ENCODE results near the gene FXYD3. TPM values are rescaled to one million over a fixed set of nuclear protein-coding genes. Genes with fewer than 3 reads are reported as not detected.

Gene FXYD3
- total RNA-seq, 4 donors from 2014 or later = 391 to 630 (median 546) TPM

DNA sequence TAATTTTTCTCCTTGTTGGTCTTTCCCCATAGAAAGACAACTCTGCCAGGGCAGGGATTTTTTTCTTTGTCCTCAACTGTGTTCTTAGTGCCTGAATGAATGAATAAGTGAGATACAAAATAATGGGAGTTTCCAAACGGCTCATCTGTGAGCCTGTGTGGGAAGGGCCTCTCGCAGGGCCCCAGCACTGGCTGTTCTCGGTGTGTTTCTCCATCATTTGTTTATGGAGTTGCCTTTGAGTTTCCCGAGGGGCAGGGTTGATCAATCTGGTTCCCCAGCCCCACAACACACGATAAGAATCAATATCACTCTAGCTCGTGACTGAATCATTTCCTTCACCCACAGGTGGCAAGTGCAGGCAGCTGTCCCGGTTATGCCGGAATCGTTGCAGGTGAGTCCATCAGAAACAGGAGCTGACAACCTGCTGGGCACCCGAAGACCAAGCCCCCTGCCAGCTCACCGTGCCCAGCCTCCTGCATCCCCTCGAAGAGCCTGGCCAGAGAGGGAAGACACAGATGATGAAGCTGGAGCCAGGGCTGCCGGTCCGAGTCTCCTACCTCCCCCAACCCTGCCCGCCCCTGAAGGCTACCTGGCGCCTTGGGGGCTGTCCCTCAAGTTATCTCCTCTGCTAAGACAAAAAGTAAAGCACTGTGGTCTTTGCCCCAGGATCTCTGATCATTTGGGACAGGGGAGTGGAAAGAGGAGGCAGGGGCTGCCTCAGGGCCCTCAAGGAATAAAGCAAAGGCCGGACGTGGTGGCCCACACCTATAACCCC is 53.8 kb downstream of the FXYD3 start:
- TF ChIP-seq, protein P1, sequence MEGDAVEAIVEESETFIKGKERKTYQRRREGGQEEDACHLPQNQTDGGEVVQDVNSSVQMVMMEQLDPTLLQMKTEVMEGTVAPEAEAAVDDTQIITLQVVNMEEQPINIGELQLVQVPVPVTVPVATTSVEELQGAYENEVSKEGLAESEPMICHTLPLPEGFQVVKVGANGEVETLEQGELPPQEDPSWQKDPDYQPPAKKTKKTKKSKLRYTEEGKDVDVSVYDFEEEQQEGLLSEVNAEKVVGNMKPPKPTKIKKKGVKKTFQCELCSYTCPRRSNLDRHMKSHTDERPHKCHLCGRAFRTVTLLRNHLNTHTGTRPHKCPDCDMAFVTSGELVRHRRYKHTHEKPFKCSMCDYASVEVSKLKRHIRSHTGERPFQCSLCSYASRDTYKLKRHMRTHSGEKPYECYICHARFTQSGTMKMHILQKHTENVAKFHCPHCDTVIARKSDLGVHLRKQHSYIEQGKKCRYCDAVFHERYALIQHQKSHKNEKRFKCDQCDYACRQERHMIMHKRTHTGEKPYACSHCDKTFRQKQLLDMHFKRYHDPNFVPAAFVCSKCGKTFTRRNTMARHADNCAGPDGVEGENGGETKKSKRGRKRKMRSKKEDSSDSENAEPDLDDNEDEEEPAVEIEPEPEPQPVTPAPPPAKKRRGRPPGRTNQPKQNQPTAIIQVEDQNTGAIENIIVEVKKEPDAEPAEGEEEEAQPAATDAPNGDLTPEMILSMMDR (IDR thresholded peaks at IDR 0.05) = no peak
- no peak for TF ChIP-seq POLR2A (IDR thresholded peaks at IDR 0.05)
- WGBS, 2 donors = 58 to 72% methylated on average over 17 to 18 of the region's 18 CpGs
- no peak overlapping the region for H3K4me3 ChIP-seq (ENCODE audit: low read depth, poor library complexity, severe bottlenecking)
- DNase-seq (ENCODE audit: low spot score in 2 of 2) = peak in 1 of 2 donors; percentile 82
- intact Hi-C loops (cut with DNase I; ENCODE audit: low total_unique reads) = no loop called here

DNA sequence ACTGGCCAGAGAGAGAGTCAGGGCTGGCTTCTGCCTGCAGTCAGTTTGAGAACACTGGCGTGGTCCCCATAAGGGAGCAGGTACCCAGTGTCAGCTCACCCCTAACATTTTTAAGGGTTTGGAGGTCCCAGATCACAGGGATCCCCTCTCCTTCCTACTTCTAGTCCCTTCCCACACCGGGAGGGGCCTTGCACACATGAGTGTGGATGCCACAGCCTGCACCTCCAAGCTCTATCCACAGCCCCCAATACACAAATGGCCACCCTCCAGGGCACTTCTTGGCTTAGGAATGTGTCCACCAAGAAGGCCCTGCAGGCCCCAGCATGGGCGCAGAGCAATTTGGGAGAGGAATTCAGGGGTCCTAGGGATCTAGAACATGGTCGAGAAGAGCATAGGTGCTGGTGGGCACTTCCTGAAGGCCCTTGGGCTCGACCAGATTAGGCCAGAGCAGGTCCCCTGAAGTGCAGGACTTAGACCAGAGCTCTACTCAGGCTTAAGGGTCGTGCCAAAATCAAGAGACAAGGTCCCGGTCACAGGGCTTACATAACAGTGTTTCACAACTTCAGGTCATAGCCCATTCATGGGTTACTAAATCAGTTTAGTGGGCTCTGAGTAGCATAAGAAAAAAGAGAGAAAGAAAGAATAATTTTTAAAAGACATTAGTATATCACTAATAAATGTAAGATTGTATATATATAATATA is 54.9 kb downstream of the FXYD3 start:
- DNase-seq (ENCODE audit: low spot score in 2 of 2) = peak in 1 of 2 donors; percentile 81
- H3K4me3 ChIP-seq (ENCODE audit: low read depth, poor library complexity, severe bottlenecking) = no peak overlapping the region
- TF ChIP-seq, protein P1 (IDR thresholded peaks at IDR 0.05) = no peak
- TF ChIP-seq POLR2A (IDR thresholded peaks at IDR 0.05) = no peak
- intact Hi-C loops (cut with DNase I; ENCODE audit: low total_unique reads) = no loop called here
- WGBS, 2 donors = 69 to 79% methylated on average over 6 to 7 of the region's 7 CpGs

DNA sequence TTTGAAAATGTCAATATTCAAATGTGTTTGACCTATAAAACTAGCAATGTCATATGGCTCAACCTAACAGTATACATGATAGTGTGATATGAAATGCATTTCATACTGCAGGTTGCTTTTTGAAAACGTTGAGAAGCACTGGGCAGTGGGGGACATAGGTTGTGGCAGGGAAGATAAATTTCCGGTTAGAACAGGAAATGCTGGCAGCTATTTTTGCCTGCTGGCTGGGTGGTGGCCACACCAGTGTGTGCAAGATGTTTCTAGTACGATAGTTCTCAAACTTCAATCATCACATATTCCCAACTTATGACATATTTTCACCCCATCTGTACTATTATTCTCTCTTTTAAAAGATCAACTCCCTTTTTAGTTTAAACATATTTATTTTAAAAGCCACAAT is 56.1 kb downstream of the FXYD3 start:
- 21 to 33% methylated on average over 3 of the region's 3 CpGs for WGBS, 2 donors
- H3K4me3 ChIP-seq (ENCODE audit: low read depth, poor library complexity, severe bottlenecking) = no peak overlapping the region
- no peak for DNase-seq (ENCODE audit: low spot score in 2 of 2)
- no peak for TF ChIP-seq POLR2A (IDR thresholded peaks at IDR 0.05)
- TF ChIP-seq, protein P1 (IDR thresholded peaks at IDR 0.05) = no peak
- intact Hi-C loops (cut with DNase I; ENCODE audit: low total_unique reads) = no loop called here

Other genes with a start within 250 kb of the FXYD3 start
- 1 to 10 TPM in 3 of 4 donors, under 1 TPM in 1; 0.53 to 2.1 (median 1.8) TPM for gene ZNF30, start 188.9 kb upstream of the FXYD3 start, total RNA-seq
- gene ZNF792, start 151.6 kb upstream of the FXYD3 start, total RNA-seq = 1 to 10 TPM; 2.8 to 6.7 (median 4.7) TPM
- gene GRAMD1A, start 115.5 kb upstream of the FXYD3 start, total RNA-seq = 10 to 100 TPM; 12.6 to 49.2 (median 20.3) TPM
- gene SCN1B, start 85.4 kb upstream of the FXYD3 start, total RNA-seq = 1 to 10 TPM; 1.1 to 4.4 (median 3.0) TPM
- 1 to 10 TPM in 2 of 4 donors, under 1 TPM in 1, not detected in 1; 0.45 to 2.0 (median 1.3) TPM for gene HPN, start 74.1 kb upstream of the FXYD3 start, total RNA-seq
- gene LGI4, start 19.2 kb downstream of the FXYD3 start, total RNA-seq = 10 to 100 TPM in 1 of 4 donors, 1 to 10 TPM in 3; 4.3 to 19.4 (median 8.9) TPM
- 10 to 100 TPM in 1 of 4 donors, 1 to 10 TPM in 2, not detected in 1; 5.5 to 20.9 (median 6.5) TPM for gene FXYD1, start 23.0 kb downstream of the FXYD3 start, total RNA-seq
- gene FXYD7, start 27.4 kb downstream of the FXYD3 start, total RNA-seq = 1 to 10 TPM in 1 of 4 donors, not detected in 3; 1.3 TPM
- gene FXYD5, start 38.9 kb downstream of the FXYD3 start, total RNA-seq = 10 to 100 TPM; 41.4 to 59.8 (median 57.7) TPM
- not detected for gene FAM187B, start 112.9 kb downstream of the FXYD3 start, total RNA-seq
- 100 to 1,000 TPM in 1 of 4 donors, 10 to 100 TPM in 3; 79.0 to 115 (median 84.5) TPM for gene LSR, start 133.2 kb downstream of the FXYD3 start, total RNA-seq
- gene USF2, start 153.1 kb downstream of the FXYD3 start, total RNA-seq = 100 to 1,000 TPM in 3 of 4 donors, 10 to 100 TPM in 1; 95.9 to 126 (median 120) TPM
- gene HAMP, start 166.7 kb downstream of the FXYD3 start, total RNA-seq = not detected
- gene MAG, start 176.3 kb downstream of the FXYD3 start, total RNA-seq = under 1 TPM in 1 of 4 donors, not detected in 3; 0.10 TPM
- gene CD22, start 213.4 kb downstream of the FXYD3 start, total RNA-seq = 1 to 10 TPM in 1 of 4 donors, under 1 TPM in 1, not detected in 2; 0.91 to 4.2 TPM
- not detected for gene FFAR1, start 232.1 kb downstream of the FXYD3 start, total RNA-seq
- not detected for gene FFAR3, start 242.6 kb downstream of the FXYD3 start, total RNA-seq